Right lobe of liver (tissue), 6 donors: ENCODE measurements around the gene GIPR. TPM values are rescaled to one million over a fixed set of nuclear protein-coding genes. Genes with fewer than 3 reads are reported as not detected.

Source experiments
- ATAC-seq, 4 donors: fragments of 200-7000 bp; cut with Tn5 transposase; one replicate each; pipeline ENCODE4 v1.9.1; 2020; ENCODE audit warnings: mild to moderate bottlenecking in 4 of 4, moderate library complexity in 4 of 4
- DNase-seq, 3 donors: peaks; one replicate each; pipeline ENCODE4 v3.0.0-alpha.2; 2020
- H3K27ac ChIP-seq, 3 donors: fragments of 200-600 bp; one replicate each; pipeline ENCODE4 v1.8.0; 2022
- H3K27me3 ChIP-seq, 2 donors: fragments of 200-600 bp; one replicate each; pipeline ENCODE4 v1.8.0; 2022
- H3K36me3 ChIP-seq, 4 donors: fragments of 200-600 bp; sonication (generic) in 1 of 4; one replicate each; pipeline versions ENCODE4 v1.5.1 to v1.8.0; 2017 to 2022; ENCODE audit warnings: control low read depth in 1 of 4
- H3K4me1 ChIP-seq, 4 donors: fragments of 200-600 bp; sonication (generic) in 1 of 4; one replicate each; pipeline versions ENCODE4 v1.5.1 to v1.8.0; 2017 to 2022; ENCODE audit warnings: control low read depth in 1 of 4
- H3K4me3 ChIP-seq, 3 donors: fragments of 200-600 bp; one replicate each; pipeline ENCODE4 v1.8.0; 2022
- H3K9me3 ChIP-seq, 4 donors: fragments of 200-600 bp; sonication (generic) in 1 of 4; one replicate each; pipeline versions ENCODE4 v1.5.1 to v1.8.0; 2017 to 2022; ENCODE audit warnings: control low read depth in 1 of 4
- CTCF ChIP-seq, 4 donors: fragments of 200-600 bp in 3 of 4; fragments of 450-650 bp in 1 of 4; IDR thresholded peaks; one replicate each; pipeline versions ENCODE4 v1.5.1 to v1.8.0; 2016 to 2022; ENCODE audit warnings: antibody characterized with exemption in 4 of 4, mild to moderate bottlenecking in 2 of 4
- POLR2A ChIP-seq: fragments of 450-650 bp; IDR thresholded peaks from one replicate; pipeline ENCODE4 v1.6.1; 2017; ENCODE audit warnings: antibody characterized with exemption, mild to moderate bottlenecking
- WGBS: methylation state at CpG from one replicate; pipeline ENCODE4 v1.1.6; 2018; ENCODE audit warnings: low coverage, low lambda C conversion rate; ENCODE audit not compliant: insufficient coverage; ENCODE audit errors: missing lambda C conversion rate; 5-methylcytosine and 5-hydroxymethylcytosine counted together
- intact Hi-C, 2 donors: fragments of 100-400 bp; cut with DNase I; formaldehyde crosslinking; loops; one replicate each; pipeline versions ENCODE4 v1.11.2 to v1.14.1; 2022
- total RNA-seq, 6 experiments: library from RNA; depleted of rRNA in 2 of 6; stranded (reverse); fragments of >200 nt in 2 of 6; fragmentation: NEBNext Ultra II Directional in 3 of 6; extraction: Animal tissue kit (Norgen Biotek cat#: 25700) in 3 of 6; gene quantifications; one replicate each; pipeline versions ENCODE4 v1.1.0 to v1.2.4, GENCODE V29; 2016 to 2023
- donor health status: DM: no; HTN: yes; CAD: no.
- donor health status: DM: no; HTN: no; CAD: no.
- donor health status: DM: no; HTN: no; CAD: no.
- donor health status: DM: no; HTN: yes; CAD: no.
- donor health status: DM: no; HTN: yes; CAD: no.

The GIPR gene
- total RNA-seq, 6 experiments from 2014 or later = 0.07 to 0.23 (median 0.18) TPM; not detected in 2

GRCh38 chr19:45663800-45664199 lies 4.2 kb upstream of the GIPR start:
- WGBS = 67% methylated on average over 1 of the region's 1 CpG
- Histone ChIP-seq H3K9me3 (no peaks in the 10 kb centered on the region), H3K36me3 (no peaks in the 10 kb centered on the region), H3K27ac (no peak overlapping the region), H3K27me3 (no peaks in the 10 kb centered on the region), H3K4me3 (no peak overlapping the region), H3K4me1 (peaks cover 0 to 5% (median 0%) of the 10 kb centered on the region in 4 donors)
- DNase-seq = no peak
- ATAC-seq = no peak
- intact Hi-C loops = no loop called here
- no peak for TF ChIP-seq POLR2A
- no peak for TF ChIP-seq CTCF (IDR thresholded peaks at IDR 0.05)

GRCh38 chr19:45664575-45664974 lies 3.4 kb upstream of the GIPR start:
- no peaks in the 10 kb centered on the region for H3K27me3 ChIP-seq
- intact Hi-C loops = no loop called here
- no peak overlapping the region for H3K27ac ChIP-seq
- peaks cover 0 to 11% (median 0%) of the 10 kb centered on the region in 4 donors for H3K4me1 ChIP-seq
- TF ChIP-seq CTCF (IDR thresholded peaks at IDR 0.05) (no peak), POLR2A (no peak)
- no peaks in the 10 kb centered on the region for H3K9me3 ChIP-seq
- H3K36me3 ChIP-seq = no peaks in the 10 kb centered on the region
- DNase-seq (no peak), ATAC-seq (no peak)
- 72% methylated on average over 7 of the region's 7 CpGs for WGBS
- H3K4me3 ChIP-seq = no peak overlapping the region

- H3K36me3 ChIP-seq = no peaks in the 10 kb centered on the region
- no peaks in the 10 kb centered on the region for H3K9me3 ChIP-seq
- no peak overlapping the region for H3K27ac ChIP-seq
- DNase-seq = no peak
- TF ChIP-seq POLR2A = no peak
- peak overlapping the region in 1 of 3 donors; percentile 19 for H3K4me3 ChIP-seq
- peak in 1 of 4 donors; percentile 9 for ATAC-seq
- WGBS = 2% methylated on average over 19 of the region's 19 CpGs
- H3K4me1 ChIP-seq = peaks cover 0 to 11% (median 0%) of the 10 kb centered on the region in 4 donors
- H3K27me3 ChIP-seq = peaks cover 0 to 13% of the 10 kb centered on the region in 2 donors
- intact Hi-C loops = no loop called here
Observed at GRCh38 chr19:45668342-45668871, 386 bp downstream of the GIPR start.

GRCh38 chr19:45670670-45671453 lies 2.8 kb downstream of the GIPR start:
- H3K27me3 ChIP-seq = peaks cover 0 to 13% of the 10 kb centered on the region in 2 donors
- DNase-seq (peak; percentile 60 to 73 (median 69)), ATAC-seq (peak; percentile 70 to 72 (median 72))
- intact Hi-C loops = no loop called here
- no peaks in the 10 kb centered on the region for H3K9me3 ChIP-seq
- H3K27ac ChIP-seq = no peak overlapping the region
- peaks cover 0 to 11% (median 0%) of the 10 kb centered on the region in 4 donors for H3K4me1 ChIP-seq
- WGBS = 7% methylated on average over 23 of the region's 42 CpGs
- H3K4me3 ChIP-seq = no peak overlapping the region
- no peak for TF ChIP-seq CTCF (IDR thresholded peaks at IDR 0.05)
- TF ChIP-seq POLR2A = no peak
- no peaks in the 10 kb centered on the region for H3K36me3 ChIP-seq

- ATAC-seq (no peak), DNase-seq (no peak)
- WGBS = 68% methylated on average over 7 of the region's 7 CpGs
- Histone ChIP-seq H3K36me3 (no peaks in the 10 kb centered on the region), H3K27me3 (peaks cover 0 to 15% of the 10 kb centered on the region in 2 donors), H3K4me3 (no peak overlapping the region), H3K9me3 (no peaks in the 10 kb centered on the region), H3K4me1 (no peaks in the 10 kb centered on the region), H3K27ac (no peak overlapping the region)
- no peak for TF ChIP-seq POLR2A
- intact Hi-C loops = no loop called here
Observed at GRCh38 chr19:45674946-45675345, 6.9 kb downstream of the GIPR start.
